Panc1 (cell line): Measurements from ENCODE around the gene KIAA0930. TPM values are rescaled to one million over a fixed set of nuclear protein-coding genes. Genes with fewer than 3 reads are reported as not detected.

ENCODE experiments used
- ATAC-seq: fragments of 200-7000 bp; cut with Tn5 transposase; 2 replicates; pipeline ENCODE4 v1.9.1; 2020; ENCODE audit warnings: mild to moderate bottlenecking, moderate library complexity
- BruUV-seq: library from RNA; stranded (reverse); fragments of 400-500 nt; replicated peaks from 2 replicates; lab custom pipeline; 2021; lab: Mats Ljungman, UMichigan
- CTCF ChIA-PET: fragments of 300-600 bp; sonication (Branson Sonifier 250); formaldehyde crosslinking; loops from one replicate; lab custom pipeline; 2022; ENCODE audit warnings: antibody characterized with exemption; lab: Charles Lee
- POLR2A ChIA-PET: fragments of 300-600 bp; sonication (Branson Sonifier 250); formaldehyde crosslinking; loops from one replicate; lab custom pipeline; 2022; ENCODE audit warnings: antibody characterized with exemption; lab: Charles Lee
- DNase-seq: peaks from one replicate; pipeline ENCODE4 v3.0.0-alpha.2; 2010; ENCODE audit warnings: low read depth, low spot score
- H3K27ac ChIP-seq: 2 replicates; pipeline ENCODE4 v1.5.1; 2011; ENCODE audit warnings: mild to moderate bottlenecking, low read length, inconsistent platforms
- H3K27me3 ChIP-seq: fragments of 200-500 bp; sonication (Bioruptor generic); 2 replicates; pipeline ENCODE4 v1.6.0; 2014; ENCODE audit warnings: low read length, inconsistent platforms; ENCODE audit not compliant: control insufficient read depth, insufficient read depth
- H3K36me3 ChIP-seq: fragments of 200-500 bp; sonication (Bioruptor generic); 2 replicates; pipeline ENCODE4 v1.5.1; 2014; ENCODE audit warnings: inconsistent platforms, mild to moderate bottlenecking, low read length, moderate library complexity; ENCODE audit not compliant: control insufficient read depth, insufficient read depth
- H3K4me1 ChIP-seq: 2 replicates; pipeline ENCODE4 v1.5.1; 2011; ENCODE audit warnings: inconsistent platforms, mild to moderate bottlenecking, low read length, moderate library complexity; ENCODE audit not compliant: control insufficient read depth, insufficient read depth
- H3K4me3 ChIP-seq, 2 experiments: 2 replicates each; pipeline ENCODE4 v1.5.1; 2011 to 2012; ENCODE audit warnings: low read depth in 2 of 2, low read length in 2 of 2, mild to moderate bottlenecking in 2 of 2, inconsistent platforms in 1 of 2, moderate library complexity in 1 of 2
- H3K9me3 ChIP-seq: fragments of 200-500 bp; sonication (Bioruptor generic); 2 replicates; pipeline ENCODE4 v1.5.1; 2014; ENCODE audit warnings: low read depth, mild to moderate bottlenecking, inconsistent platforms, low read length, moderate library complexity; ENCODE audit not compliant: control insufficient read depth, insufficient read depth
- CTCF ChIP-seq: fragments of 450-650 bp; IDR thresholded peaks from 2 replicates; pipeline ENCODE4 v1.5.1; 2017; ENCODE audit warnings: mild to moderate bottlenecking
- POLR2AphosphoS5 ChIP-seq: IDR thresholded peaks from 2 replicates; pipeline ENCODE4 v1.6.1; 2012; ENCODE audit warnings: mild to moderate bottlenecking, low read depth, low read length, moderate library complexity
- REST ChIP-seq, 2 experiments: IDR thresholded peaks; 2 replicates each; pipeline ENCODE4 v1.6.1; 2011 to 2012; ENCODE audit warnings: low read depth in 2 of 2, control low read depth in 1 of 2, low read length in 1 of 2, mild to moderate bottlenecking in 1 of 2, moderate library complexity in 1 of 2; ENCODE audit not compliant: insufficient read depth in 1 of 2
- SIN3A ChIP-seq: IDR thresholded peaks from 2 replicates; pipeline ENCODE4 v1.6.1; 2012; ENCODE audit warnings: low read depth, mild to moderate bottlenecking, low read length, moderate library complexity, borderline replicate concordance; ENCODE audit not compliant: insufficient read depth
- TCF7L2 ChIP-seq: IDR thresholded peaks from 2 replicates; pipeline ENCODE4 v1.6.1; 2011; ENCODE audit warnings: mild to moderate bottlenecking, low read depth, low read length, inconsistent platforms
- in situ Hi-C: cut with HindIII; loops from 2 replicates; pipeline ENCODE4 v1.10.0; 2016; ENCODE audit warnings: low sequenced_read_pairs, low pct_unique_long_range_greater_than_20kb
- intact Hi-C: fragments of 100-400 bp; cut with micrococcal nuclease; formaldehyde crosslinking; loops from one replicate; pipeline ENCODE4 v1.10.0; 2022; ENCODE audit not compliant: unreplicated experiment
- total RNA-seq: library from RNA; stranded (reverse); gene quantifications from one replicate; pipeline ENCODE4 v1.2.1, GENCODE V29; 2021; ENCODE audit not compliant: unreplicated experiment

KIAA0930 gene
- total RNA-seq, 1 experiment from 2014 or later = 42.5 TPM

- CTCF ChIA-PET = no interaction called here
- no TSS peak for BruUV-seq
- H3K4me1 ChIP-seq = no peaks in the 10 kb centered on the region; the same call in 1 of the 2 replicates
- no peak overlapping the region for H3K4me3 ChIP-seq
- TF ChIP-seq SIN3A (no peak), TCF7L2 (no peak), CTCF (no peak), REST (IDR thresholded peaks at IDR 0.05; ENCODE audit: insufficient read depth in 1 of 2, low read depth in 2 of 2, low read length in 1 of 2) (no peak), POLR2AphosphoS5 (no peak)
- no peaks in the 10 kb centered on the region for H3K36me3 ChIP-seq
- POLR2A ChIA-PET = no interaction called here
- intact Hi-C loops (no loop called here), in situ Hi-C loops (no loop called here)
- ATAC-seq (no peak), DNase-seq (no peak)
- no peaks in the 10 kb centered on the region for H3K9me3 ChIP-seq
- H3K27ac ChIP-seq = no peak overlapping the region
- no peaks in the 10 kb centered on the region for H3K27me3 ChIP-seq
These were observed 14.8 kb downstream of the KIAA0930 start for GRCh38 chr22:45225732-45226502.

GRCh38 chr22:45224988-45225731 is 15.5 kb downstream of the KIAA0930 start:
- no peak for TF ChIP-seq TCF7L2
- no peak for TF ChIP-seq SIN3A
- no peak for TF ChIP-seq REST (IDR thresholded peaks at IDR 0.05; ENCODE audit: insufficient read depth in 1 of 2, low read depth in 2 of 2, low read length in 1 of 2)
- TF ChIP-seq POLR2AphosphoS5 = no peak
- TF ChIP-seq CTCF = no peak
- H3K36me3 ChIP-seq = no peaks in the 10 kb centered on the region
- CTCF ChIA-PET = no interaction called here
- no peaks in the 10 kb centered on the region for H3K27me3 ChIP-seq
- no peaks in the 10 kb centered on the region; the same call in 1 of the 2 replicates for H3K4me1 ChIP-seq
- no peak overlapping the region for H3K27ac ChIP-seq
- in situ Hi-C loops (no loop called here), intact Hi-C loops (no loop called here)
- ATAC-seq = no peak
- no peak for DNase-seq
- no TSS peak for BruUV-seq
- no peak overlapping the region for H3K4me3 ChIP-seq
- POLR2A ChIA-PET = no interaction called here
- no peaks in the 10 kb centered on the region for H3K9me3 ChIP-seq
